Right hindlimb (tissue), 1 donor: ENCODE data around the gene FBLN2.

Experiments
- DNase-seq: peaks from one replicate; pipeline ENCODE4 v3.0.0-alpha.2; 2018

FBLN2 gene

GRCh38 chr3:13532631-13533030, 16.3 kb upstream of the FBLN2 start:
- DNase-seq, result peak; percentile 13

GRCh38 chr3:13533885-13534301, 15.0 kb upstream of the FBLN2 start:
- no peak for DNase-seq

DNA sequence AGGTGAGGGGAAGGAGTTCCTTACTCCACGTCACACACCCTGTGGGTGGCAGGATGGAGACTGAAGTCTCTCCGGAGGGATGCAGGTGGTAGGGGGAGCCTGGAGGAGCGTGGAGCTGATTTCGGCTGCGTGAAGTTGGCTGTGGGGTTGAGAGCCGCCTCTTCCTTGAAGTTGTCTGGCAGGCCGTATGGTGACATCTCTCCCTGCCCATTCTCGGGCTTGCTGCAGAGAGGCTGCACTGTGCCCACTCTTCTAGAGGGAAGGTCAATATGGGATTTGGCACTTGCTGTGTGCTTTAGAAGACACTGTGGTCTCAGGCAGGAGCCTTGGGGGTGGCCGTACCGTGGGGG, 13.4 kb upstream of the FBLN2 start:
- peak; percentile 26 for DNase-seq

DNA sequence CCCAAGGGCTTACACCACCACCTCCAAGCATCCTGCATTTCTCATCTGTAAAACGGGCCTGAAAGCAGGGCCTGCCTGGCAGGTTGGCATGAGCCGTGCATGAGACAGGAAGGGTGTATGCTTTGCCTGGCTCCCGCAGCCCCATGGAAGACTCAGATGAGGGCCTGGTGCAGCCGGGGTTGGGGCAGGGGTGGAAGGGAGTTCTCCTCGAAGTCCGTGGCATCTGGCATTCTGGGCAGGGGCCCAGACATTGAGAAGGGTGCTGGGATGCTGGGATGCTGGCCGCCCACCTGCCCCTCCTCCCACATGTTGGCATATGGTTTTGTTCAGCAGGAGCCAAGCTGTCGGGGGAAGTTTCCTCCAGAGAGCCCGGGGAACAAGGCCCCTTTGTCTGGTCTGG, 13.0 kb upstream of the FBLN2 start:
- DNase-seq, result peak; percentile 61

GRCh38 chr3:13536432-13536831, 12.5 kb upstream of the FBLN2 start:
- DNase-seq, result peak; percentile 15

- peak; percentile 40 for DNase-seq
Observed at GRCh38 chr3:13536832-13537231, 12.1 kb upstream of the FBLN2 start.

DNA sequence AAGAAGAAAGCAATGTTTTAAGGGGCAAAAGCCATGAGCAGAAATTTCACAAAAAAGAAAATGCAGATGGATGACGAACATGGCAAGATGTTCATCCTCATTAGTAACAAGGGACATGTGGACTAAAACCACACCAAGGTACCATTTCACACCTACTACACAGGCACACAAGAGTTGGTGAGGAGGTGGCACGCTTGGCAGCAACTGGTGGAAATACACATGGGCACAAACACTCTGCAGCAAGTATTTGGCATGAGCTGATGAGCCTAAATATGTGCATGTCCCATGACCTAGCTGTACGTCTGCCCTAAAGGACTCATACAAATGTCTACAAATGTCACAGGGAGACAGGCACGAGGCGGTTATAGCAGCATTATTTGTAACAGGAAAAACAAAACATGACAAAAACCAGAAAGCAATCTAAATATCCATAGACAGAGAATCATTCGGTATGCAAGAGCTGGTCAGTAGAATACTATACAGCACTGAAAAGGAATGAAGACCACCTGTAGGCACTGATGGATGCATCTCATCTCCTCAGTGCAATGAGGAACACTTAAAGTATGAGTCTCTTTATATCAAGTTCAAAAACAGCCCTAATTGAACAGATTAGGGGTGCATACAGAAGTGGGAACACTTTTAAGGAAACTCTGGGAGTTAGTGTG, 11.5 kb upstream of the FBLN2 start:
- DNase-seq, result no peak

- DNase-seq, result peak; percentile 19
Observed at GRCh38 chr3:13537909-13538296, 11.0 kb upstream of the FBLN2 start.

DNA sequence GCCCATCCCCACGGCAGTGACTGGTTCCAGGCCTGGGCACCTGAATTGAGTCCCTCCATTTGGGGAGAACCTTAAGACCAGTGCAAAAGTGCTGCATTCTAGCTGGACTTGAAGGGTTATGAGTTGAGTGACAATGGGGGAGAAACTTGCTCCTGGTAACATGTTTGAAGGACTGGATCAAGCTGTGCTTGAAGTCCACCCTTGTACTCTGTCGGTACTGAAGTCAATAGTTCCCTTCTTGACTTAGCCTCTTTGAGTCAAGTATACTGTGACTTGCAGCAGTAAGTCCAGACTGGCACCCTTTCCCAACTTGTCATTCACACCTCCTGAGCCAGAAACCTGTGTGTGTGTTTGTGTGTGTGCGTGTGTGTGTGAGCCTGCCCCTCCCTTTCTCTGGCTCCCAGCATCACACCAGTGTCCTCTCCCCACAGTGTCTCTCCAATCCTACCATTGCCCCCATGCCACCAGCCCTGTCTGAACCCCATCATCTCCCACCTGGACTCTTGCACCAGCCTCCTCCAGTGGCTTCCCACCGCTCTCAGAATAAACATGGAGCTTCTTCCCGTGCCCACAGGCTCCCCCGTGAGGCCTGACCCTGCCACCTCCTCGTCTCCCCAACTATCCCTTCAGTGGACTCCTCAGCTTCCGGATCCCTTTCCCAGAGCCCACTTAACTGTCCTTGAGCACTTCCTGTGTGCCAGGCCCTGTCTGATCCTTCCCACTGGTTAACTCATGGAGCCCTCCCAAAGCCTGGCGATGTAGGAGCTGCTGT, 10.2 kb upstream of the FBLN2 start:
- no peak for DNase-seq

DNA sequence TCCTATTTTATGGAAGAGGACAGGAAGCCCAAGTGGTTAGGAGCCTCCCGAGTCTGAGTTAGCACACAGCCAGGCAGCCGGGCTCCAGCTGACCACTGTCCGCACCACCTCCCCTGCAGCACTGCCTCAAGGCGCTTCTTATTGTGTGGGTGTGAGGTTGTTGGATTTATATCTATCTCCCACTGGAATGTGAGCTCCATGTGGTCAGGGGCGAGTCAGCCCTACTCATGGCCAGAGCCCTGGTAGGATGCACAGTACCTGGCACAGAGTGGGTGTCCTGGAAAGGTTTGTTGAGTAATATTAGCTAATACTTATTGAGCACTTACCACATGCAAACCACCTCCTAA, 9.7 kb upstream of the FBLN2 start:
- no peak for DNase-seq

DNA sequence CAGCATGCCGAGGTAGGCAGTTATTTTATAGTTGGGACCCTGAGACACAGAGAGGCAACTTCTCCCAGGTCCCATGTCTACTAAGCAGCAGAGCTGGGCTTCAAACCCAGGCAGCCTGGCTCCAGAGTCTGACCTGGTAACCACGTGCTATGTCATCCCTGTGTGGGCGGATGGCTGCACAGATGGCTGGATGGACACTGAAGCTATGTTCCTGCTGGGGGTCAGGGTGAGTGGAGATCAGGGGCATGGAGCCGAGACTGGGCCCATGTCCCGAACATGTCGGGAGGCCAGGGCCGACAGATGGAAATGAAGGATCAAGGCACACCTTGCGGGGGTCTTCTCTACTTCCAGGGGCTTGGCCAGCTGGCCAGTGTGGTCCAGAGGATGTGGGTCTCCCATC, 9.3 kb upstream of the FBLN2 start:
- DNase-seq, result no peak

DNA sequence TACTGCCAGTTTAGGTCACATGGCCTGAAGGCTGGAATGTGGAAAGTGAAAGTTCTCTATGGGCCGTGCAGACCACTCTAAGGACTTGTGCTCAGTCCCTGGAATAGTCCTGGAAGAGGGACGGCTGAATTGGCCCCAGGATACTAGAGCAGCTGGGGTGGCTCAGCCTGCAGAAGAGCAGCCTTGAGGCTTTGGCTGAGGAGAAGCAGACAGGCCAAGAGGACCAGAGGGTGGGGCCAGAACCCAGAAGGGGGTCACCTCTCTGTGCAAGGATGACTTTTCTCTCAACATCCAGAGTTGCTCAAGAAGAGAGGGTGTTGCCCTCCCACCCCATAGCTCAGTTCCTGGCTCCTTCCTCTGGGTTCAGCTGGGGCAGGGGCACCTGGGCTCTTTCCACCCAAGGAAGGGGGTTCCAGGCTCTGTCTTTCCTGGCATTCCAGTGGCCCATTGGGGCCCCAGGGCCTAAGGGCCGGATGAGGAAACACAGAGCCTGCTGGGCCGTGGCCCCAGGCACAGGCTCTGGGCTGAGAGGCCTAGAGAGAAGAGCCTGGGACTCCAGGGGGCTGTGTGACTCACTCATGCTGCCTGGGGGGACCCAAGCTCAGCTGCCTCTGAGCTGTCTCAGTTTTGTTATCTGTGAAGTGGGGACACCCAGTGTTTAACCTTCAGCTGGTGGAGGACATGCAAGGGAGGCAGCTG, 8.5 kb upstream of the FBLN2 start:
- no peak for DNase-seq

GRCh38 chr3:13541691-13542090, 7.2 kb upstream of the FBLN2 start:
- no peak for DNase-seq

DNA sequence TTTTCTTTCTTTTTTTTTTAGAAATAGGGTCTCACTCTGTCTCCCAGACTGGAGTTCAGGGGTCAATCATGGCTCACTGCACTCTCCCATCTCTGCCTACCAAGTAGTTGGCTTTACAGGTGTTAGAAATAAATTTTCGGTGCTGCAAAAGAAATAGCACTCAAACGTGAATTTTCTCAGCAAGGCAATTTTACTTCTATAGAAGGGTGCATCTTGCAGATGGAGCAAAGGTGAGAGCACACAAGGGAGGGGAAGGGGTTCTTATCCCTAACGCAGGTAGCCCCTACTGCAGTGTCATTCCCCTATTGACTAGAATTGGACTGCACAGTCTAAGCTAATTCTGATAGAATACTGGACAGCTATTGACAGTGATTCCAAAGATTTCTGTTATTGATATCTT, 6.8 kb upstream of the FBLN2 start:
- no peak for DNase-seq

- no peak for DNase-seq
Observed at GRCh38 chr3:13543253-13543652, 5.7 kb upstream of the FBLN2 start.

DNA sequence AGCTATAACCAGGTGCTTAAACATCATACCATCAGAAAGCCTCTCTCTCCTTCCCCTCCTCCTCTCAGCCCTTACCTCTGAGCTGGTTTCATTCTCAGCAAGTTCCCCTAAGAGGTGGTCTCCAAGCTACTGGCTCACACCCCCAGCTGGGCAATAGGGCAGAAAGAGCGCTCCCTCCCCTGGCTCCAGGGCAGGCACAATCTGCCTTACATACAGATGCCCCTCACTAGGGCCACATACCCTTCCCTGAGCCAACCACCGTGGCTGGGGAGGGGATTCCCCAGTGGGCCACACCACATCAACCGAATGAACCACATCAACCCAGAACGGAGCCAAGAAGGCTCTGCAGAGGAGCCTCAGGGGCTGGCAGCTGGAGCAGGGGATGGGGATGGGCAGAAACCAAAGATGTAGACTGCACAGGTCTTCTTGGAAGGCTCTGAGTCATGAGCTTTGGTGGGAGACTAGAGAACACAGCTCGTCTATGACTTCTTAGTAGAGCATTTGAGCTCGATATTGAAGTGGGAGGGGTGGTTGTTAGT, 4.6 kb upstream of the FBLN2 start:
- no peak for DNase-seq

DNA sequence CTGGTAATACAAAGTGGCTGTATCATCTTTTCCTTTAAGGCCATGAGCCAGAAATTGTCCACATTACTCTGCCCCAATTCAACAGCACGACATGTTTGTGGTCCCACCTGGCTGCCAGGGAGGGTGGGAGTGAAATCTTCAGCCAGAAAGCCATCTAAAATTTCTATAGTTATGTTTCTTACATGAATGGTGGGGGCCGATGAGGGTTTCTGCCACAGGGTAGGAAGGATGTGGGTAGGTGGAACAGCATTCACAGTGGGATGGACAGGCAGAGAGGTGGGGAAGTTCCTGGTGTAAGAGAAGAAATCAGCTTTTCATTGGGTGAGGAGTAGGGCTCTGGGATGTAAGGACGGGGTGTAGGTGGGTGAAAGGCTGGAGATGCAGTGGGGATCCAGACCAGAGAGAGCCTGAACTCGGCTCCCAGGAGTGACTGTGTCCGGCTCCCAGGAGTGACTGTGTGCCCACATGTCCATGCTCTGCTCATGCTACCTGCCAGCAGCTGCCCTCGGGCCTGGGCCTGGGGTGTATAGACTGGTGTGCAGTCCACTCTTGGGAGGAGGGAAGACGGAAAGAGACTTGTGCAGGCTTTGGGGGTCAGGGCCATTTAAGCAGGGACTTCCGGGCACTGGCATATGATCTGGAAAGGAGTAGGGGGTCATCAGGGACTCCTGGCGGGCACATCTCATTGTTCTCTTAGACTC, 3.8 kb upstream of the FBLN2 start:
- no peak for DNase-seq

- no peak for DNase-seq
Observed at GRCh38 chr3:13545952-13546454, 2.9 kb upstream of the FBLN2 start.

DNA sequence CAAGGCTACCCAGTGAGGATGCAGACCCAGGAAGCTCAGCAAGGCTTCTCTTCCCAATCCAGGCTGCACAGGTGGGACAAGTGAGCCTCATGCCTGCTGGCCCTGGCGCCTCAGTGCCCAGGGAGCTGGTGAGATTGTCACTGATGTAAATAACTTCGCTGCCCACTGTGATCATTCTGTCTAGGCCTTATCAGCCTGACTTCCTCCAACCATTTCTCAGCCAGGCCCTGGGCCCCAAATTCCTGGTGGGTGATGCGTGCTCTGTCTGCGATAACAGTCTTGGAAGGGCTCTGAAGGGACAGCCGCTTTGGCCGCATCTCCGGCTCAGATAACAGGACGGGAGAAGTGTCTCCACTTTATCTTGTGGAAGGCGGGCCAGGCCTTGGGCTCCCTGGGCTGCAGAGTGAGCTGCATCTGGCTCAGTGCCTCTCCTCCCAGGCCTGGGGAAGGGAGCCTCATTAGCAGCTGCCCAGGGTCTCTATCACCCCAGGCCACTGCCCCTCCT, 2.2 kb upstream of the FBLN2 start:
- DNase-seq, result no peak

DNA sequence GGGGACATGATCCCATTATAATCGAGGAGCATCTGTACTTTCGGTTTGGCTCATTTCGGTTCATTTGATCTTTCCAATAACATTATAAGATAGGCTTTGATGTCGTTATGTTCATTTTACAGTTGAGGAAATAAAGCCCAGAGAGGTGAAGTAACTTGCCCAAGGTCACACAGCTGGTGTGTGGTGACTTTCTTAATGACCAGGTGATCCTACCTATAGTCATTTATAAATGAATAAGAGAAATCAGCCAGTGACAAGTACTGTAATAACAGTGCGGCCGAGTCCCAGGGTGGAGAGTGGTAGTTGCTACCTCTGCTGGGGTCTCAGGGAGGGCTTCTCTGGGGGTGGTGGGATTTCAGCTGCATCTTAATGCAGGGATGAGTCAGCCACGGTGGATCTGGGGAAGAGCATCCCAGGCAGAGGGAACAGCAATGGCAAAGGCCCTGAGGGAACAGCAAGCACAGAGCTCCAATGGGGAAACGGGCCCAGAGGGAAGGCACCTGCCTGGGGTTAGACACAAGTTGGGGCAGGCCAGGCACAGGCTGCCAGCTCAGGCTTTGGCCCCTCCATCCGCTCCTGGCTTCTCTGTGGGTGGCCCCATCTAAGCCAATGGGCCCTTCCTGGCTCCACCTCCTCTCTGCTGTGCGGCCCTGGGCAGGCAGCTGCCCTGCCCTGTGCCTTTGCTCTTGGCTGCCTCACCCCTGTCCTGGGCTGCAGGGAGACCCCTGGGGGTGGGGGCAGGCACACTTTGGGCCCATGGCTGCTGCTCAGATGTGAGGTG, 1.1 kb upstream of the FBLN2 start:
- no peak for DNase-seq

DNA sequence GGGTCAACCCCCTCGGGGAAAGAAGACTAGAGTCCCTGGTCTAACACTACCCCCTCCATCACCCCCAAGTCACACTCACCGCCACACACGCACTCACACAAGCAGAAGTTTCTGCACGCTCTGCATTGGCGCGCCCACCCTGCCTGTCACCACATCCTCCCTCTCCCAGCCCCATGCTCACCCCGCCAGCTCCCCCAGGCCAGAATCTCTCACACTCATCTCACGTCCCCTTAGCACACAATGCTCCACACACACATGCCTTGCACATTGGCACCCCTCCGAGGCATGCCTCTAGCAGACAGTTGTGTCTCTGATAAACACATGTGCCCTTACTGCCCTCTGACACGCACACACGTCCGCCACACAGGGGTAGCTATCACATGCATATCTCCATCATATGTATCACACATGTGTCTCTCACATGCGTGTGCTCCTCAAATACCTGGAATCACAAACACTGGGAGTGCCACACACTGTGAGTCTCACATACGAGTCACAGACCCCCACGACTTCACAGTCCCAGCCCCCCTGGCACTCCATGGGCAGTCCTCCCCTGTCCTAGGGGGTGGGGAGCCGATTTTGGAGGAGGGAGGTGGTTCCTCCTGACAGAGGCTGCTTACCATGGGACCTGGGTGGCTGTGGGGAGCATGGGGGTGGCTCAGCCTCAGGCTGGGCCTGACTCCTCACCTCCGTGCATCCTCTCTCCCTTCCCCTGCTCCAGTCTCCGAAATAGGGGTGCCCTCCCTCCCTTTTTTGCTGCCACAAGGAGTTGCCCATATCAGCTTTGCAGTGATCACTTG, 898 bp downstream of the FBLN2 start:
- no peak for DNase-seq

DNA sequence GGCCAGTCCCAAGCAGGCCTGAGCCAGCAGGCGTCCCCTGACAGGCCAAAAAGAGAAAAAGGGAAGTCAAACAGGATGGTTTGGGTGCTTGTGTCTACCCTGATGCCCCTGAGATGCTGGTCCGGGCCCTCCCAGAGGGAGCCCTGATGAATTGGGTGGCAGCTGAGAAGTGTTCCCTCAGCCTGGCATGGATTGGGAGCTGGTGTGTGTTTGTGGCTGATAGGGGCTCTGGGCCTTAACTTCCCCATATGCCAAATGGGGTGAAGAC, 1.4 kb downstream of the FBLN2 start:
- no peak for DNase-seq
